Mesenchymal stem cell (in vitro differentiated cells and primary cell): Measurements from ENCODE around the gene ADD3. TPM values are rescaled to one million over a fixed set of nuclear protein-coding genes. Genes with fewer than 3 reads are reported as not detected.

Experiments used
- DNase-seq: peaks from one replicate; pipeline ENCODE4 v3.0.0-alpha.2; 2013
- H2AFZ ChIP-seq: one replicate; pipeline ENCODE4 v1.6.1; 2013; ENCODE audit warnings: low read depth, mild to moderate bottlenecking, control low read depth, inconsistent platforms, low read length, moderate library complexity
- H2AK5ac ChIP-seq: 2 replicates; pipeline ENCODE4 v1.6.1; 2013; ENCODE audit warnings: low read length, moderate library complexity, mild to moderate bottlenecking, inconsistent platforms; ENCODE audit not compliant: severe bottlenecking
- H2BK120ac ChIP-seq: one replicate; pipeline ENCODE4 v1.6.1; 2013; ENCODE audit warnings: low read depth, mild to moderate bottlenecking, inconsistent platforms, low read length, moderate library complexity
- H2BK12ac ChIP-seq, 2 experiments: one replicate each; pipeline ENCODE4 v1.6.1; 2013; ENCODE audit warnings: inconsistent platforms in 2 of 2, low read length in 2 of 2, mild to moderate bottlenecking in 2 of 2, moderate library complexity in 2 of 2, control low read depth in 1 of 2
- H2BK15ac ChIP-seq: one replicate; pipeline ENCODE4 v1.6.1; 2013; ENCODE audit warnings: mild to moderate bottlenecking, low read depth, inconsistent platforms; ENCODE audit not compliant: poor library complexity, severe bottlenecking
- H2BK5ac ChIP-seq: 2 replicates; pipeline ENCODE4 v1.6.1; 2013; ENCODE audit warnings: low read depth, mild to moderate bottlenecking, low read length, control low read depth, inconsistent platforms; ENCODE audit not compliant: poor library complexity, severe bottlenecking
- H3K14ac ChIP-seq, 2 experiments: one replicate each; pipeline ENCODE4 v1.6.1; 2013; ENCODE audit warnings: inconsistent platforms in 2 of 2, low read length in 2 of 2, control low read depth in 1 of 2, mild to moderate bottlenecking in 1 of 2, moderate library complexity in 1 of 2
- H3K18ac ChIP-seq, 2 experiments: one replicate each; pipeline ENCODE4 v1.6.1; 2013; ENCODE audit warnings: inconsistent platforms in 2 of 2, low read length in 2 of 2, control low read depth in 1 of 2, low read depth in 1 of 2, mild to moderate bottlenecking in 1 of 2
- H3K23ac ChIP-seq, 2 experiments: one replicate each; pipeline ENCODE4 v1.6.1; 2013; ENCODE audit warnings: inconsistent platforms in 2 of 2, low read length in 2 of 2, mild to moderate bottlenecking in 2 of 2, moderate library complexity in 2 of 2, control low read depth in 1 of 2
- H3K27ac ChIP-seq: 2 replicates; pipeline ENCODE4 v1.5.1; 2013; ENCODE audit warnings: mild to moderate bottlenecking, moderate library complexity, low read length, control low read depth, inconsistent platforms; ENCODE audit not compliant: poor library complexity, severe bottlenecking
- H3K27me3 ChIP-seq, 2 experiments: 2 replicates each; pipeline versions ENCODE4 v1.6.1 to v1.7.0; 2013; ENCODE audit warnings: low read length in 2 of 2, mild to moderate bottlenecking in 2 of 2, moderate library complexity in 2 of 2, control low read depth in 1 of 2, inconsistent platforms in 1 of 2; ENCODE audit not compliant: control insufficient read depth in 1 of 2, insufficient read depth in 1 of 2
- H3K36me3 ChIP-seq, 2 experiments: 2 replicates each; pipeline versions ENCODE4 v1.6.1 to v1.7.0; 2013; ENCODE audit warnings: low read length in 2 of 2, control low read depth in 1 of 2, inconsistent platforms in 1 of 2, low read depth in 1 of 2, mild to moderate bottlenecking in 1 of 2; ENCODE audit not compliant: insufficient read depth in 2 of 2, control insufficient read depth in 1 of 2
- H3K4ac ChIP-seq, 2 experiments: one replicate each; pipeline ENCODE4 v1.6.1; 2013; ENCODE audit warnings: inconsistent platforms in 2 of 2, low read length in 2 of 2, mild to moderate bottlenecking in 2 of 2, moderate library complexity in 2 of 2, control low read depth in 1 of 2, low read depth in 1 of 2
- H3K4me1 ChIP-seq: 2 replicates; pipeline ENCODE4 v1.6.1; 2013; ENCODE audit warnings: low read depth, low read length, control low read depth; ENCODE audit not compliant: control insufficient read depth, insufficient read depth
- H3K4me2 ChIP-seq: 2 replicates; pipeline ENCODE4 v1.6.1; 2013; ENCODE audit warnings: low read length, mild to moderate bottlenecking, inconsistent platforms; ENCODE audit not compliant: poor library complexity, severe bottlenecking
- H3K4me3 ChIP-seq, 2 experiments: 2 replicates each; pipeline versions ENCODE4 v1.5.1 to v1.7.0; 2013; ENCODE audit warnings: low read length in 2 of 2, mild to moderate bottlenecking in 2 of 2, control low read depth in 1 of 2, low read depth in 1 of 2; ENCODE audit not compliant: insufficient read depth in 1 of 2
- H3K79me1 ChIP-seq: replicated peaks from 2 replicates; pipeline ENCODE4 v1.6.1; 2013; ENCODE audit warnings: mild to moderate bottlenecking, control low read depth, low read length, inconsistent platforms; ENCODE audit not compliant: poor library complexity, severe bottlenecking
- H3K9ac ChIP-seq: 2 replicates; pipeline ENCODE4 v1.7.0; 2013; ENCODE audit warnings: mild to moderate bottlenecking, low read length, moderate library complexity
- H3K9me3 ChIP-seq: 2 replicates; pipeline ENCODE4 v1.7.0; 2013; ENCODE audit warnings: mild to moderate bottlenecking, low read length; ENCODE audit not compliant: control insufficient read depth
- H4K8ac ChIP-seq: one replicate; pipeline ENCODE4 v1.6.1; 2013; ENCODE audit warnings: inconsistent platforms, mild to moderate bottlenecking, low read length, moderate library complexity
- H4K91ac ChIP-seq: one replicate; pipeline ENCODE4 v1.6.1; 2013; ENCODE audit warnings: mild to moderate bottlenecking, low read length, inconsistent platforms
- WGBS: methylation state at CpG from one replicate; pipeline ENCODE4 v1.1.7; 2013; ENCODE audit warnings: mixed read lengths; 5-methylcytosine and 5-hydroxymethylcytosine counted together
- polyA plus RNA-seq, 2 experiments: library from polyadenylated mRNA; stranded (reverse); fragments of 200-250 nt; gene quantifications; one replicate each; pipeline ENCODE4 v1.2.3, GENCODE V29; 2013

The ADD3 gene, protein sequence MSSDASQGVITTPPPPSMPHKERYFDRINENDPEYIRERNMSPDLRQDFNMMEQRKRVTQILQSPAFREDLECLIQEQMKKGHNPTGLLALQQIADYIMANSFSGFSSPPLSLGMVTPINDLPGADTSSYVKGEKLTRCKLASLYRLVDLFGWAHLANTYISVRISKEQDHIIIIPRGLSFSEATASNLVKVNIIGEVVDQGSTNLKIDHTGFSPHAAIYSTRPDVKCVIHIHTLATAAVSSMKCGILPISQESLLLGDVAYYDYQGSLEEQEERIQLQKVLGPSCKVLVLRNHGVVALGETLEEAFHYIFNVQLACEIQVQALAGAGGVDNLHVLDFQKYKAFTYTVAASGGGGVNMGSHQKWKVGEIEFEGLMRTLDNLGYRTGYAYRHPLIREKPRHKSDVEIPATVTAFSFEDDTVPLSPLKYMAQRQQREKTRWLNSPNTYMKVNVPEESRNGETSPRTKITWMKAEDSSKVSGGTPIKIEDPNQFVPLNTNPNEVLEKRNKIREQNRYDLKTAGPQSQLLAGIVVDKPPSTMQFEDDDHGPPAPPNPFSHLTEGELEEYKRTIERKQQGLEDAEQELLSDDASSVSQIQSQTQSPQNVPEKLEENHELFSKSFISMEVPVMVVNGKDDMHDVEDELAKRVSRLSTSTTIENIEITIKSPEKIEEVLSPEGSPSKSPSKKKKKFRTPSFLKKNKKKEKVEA
- 75.7 TPM for polyA plus RNA-seq (2013, experiment 1 of 2)
- 72.5 TPM for polyA plus RNA-seq (2013, experiment 2 of 2)

DNA sequence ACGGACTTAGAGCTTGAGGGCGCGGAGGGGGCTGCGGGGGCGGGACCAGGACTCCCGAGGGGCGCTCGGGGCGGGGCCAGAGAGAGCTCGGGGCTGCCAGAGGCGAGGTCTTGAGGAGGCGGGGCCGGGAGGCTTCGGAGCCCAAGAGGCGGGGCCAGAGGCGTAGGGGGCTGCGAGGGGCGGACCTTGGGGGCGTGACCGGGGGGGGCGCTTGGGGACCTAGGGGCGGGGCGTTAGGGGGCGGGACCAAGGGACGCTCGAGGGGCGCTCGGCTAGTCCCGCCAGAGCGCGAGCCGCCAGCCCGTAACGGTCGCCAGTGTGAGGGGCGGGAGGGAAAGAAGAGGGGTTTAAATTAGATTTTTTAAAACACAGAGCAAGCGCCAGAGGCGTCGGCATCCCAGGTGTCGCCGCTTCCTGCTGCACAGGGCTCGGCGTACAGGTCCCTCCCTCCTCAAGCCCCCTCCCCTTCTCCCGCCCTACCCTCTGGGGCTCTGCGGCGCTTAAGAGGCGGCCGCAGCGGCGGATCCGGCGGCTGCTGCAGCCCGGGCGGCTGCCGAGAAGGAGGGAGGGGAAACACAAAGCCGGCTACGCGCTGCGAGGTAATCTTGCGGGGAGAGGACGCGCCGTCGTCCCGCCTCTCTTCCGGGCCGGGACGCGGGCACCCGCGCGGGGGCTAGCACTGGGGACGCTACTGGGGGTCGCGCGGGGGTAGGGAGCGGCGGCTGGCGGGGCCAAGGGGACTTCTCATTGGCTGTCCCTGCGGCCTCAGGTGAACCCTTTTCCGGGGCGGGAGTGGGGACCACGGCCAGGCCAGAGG lies at the start of gene ADD3:
ADD3 (plus strand) TSS at position 284 of the 817 bp plus-strand sequence. CDS start 92,670 bp downstream, outside the sequence.
- Histone ChIP-seq H3K4me1 (peaks cover 9% of the 10 kb centered on the region), H4K8ac (peak within 1 kb of the TSS; percentile 96), H3K9me3 (no peaks in the 10 kb centered on the region), H3K79me1 (peaks cover 4% of the 10 kb centered on the region), H3K4me2 (peak within 1 kb of the TSS; percentile 97), H2BK15ac (peak within 1 kb of the TSS; percentile 96), H3K4me3 (peak within 1 kb of the TSS; percentile 87 to 98), H3K36me3 (no peaks in the 10 kb centered on the region), H3K14ac (peak within 1 kb of the TSS; percentile 36 to 96), H3K27me3 (no peaks in the 10 kb centered on the region), H3K23ac (peak within 1 kb of the TSS; percentile 90 to 97), H3K4ac (peak within 1 kb of the TSS; percentile 97 to 98), H2BK12ac (peak within 1 kb of the TSS; percentile 70 to 93), H3K18ac (peak within 1 kb of the TSS; percentile 98 to 99), H2BK120ac (peak within 1 kb of the TSS; percentile 94), H4K91ac (peak within 1 kb of the TSS; percentile 98), H3K9ac (peak within 1 kb of the TSS; percentile 94), H2AK5ac (peak within 1 kb of the TSS; percentile 73), H2AFZ (peak within 1 kb of the TSS; percentile 76), H2BK5ac (peak within 1 kb of the TSS; percentile 79), H3K27ac (peak within 1 kb of the TSS; percentile 87)
- WGBS: under 1% methylated on average over 59 of the region's 83 CpGs
- DNase-seq: peak; percentile 95

DNA sequence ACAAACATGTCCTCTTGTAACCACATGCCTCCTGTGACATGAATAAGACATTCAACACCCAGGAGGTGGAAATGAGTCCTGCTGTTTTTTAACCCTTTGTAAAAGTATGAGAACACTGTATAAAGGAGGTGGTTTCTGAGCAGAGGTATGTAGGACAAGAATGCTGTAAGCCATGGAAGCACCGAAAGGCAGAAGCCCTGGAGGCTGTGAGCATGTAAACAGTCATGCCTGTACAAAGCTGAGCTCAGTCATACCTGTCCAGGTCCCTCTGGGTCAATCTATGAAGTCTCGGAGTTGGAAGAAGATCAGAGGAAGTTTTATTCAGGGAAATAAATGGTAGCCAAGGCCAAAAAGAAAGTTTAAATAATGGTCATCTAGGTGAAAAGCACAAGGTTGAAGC lies 49.7 kb upstream of the ADD3 start:
- H4K91ac ChIP-seq: no peak overlapping the region
- H3K18ac ChIP-seq: no peak overlapping the region
- no peaks in the 10 kb centered on the region for H3K27me3 ChIP-seq
- H3K9me3 ChIP-seq: no peaks in the 10 kb centered on the region
- H2BK12ac ChIP-seq: no peak overlapping the region
- no peak overlapping the region for H3K23ac ChIP-seq
- no peaks in the 10 kb centered on the region for H3K36me3 ChIP-seq
- no peak for DNase-seq
- no peak overlapping the region for H3K4ac ChIP-seq
- H4K8ac ChIP-seq: no peak overlapping the region
- H3K4me2 ChIP-seq: no peak overlapping the region
- no peak overlapping the region for H2BK15ac ChIP-seq
- H2AFZ ChIP-seq: no peak overlapping the region
- no peak overlapping the region for H3K27ac ChIP-seq
- H2BK120ac ChIP-seq: no peak overlapping the region
- H2AK5ac ChIP-seq: no peak overlapping the region
- no peak overlapping the region for H2BK5ac ChIP-seq
- no peak overlapping the region for H3K14ac ChIP-seq
- no peaks in the 10 kb centered on the region for H3K79me1 ChIP-seq
- H3K4me1 ChIP-seq: peaks cover 5% of the 10 kb centered on the region
- no peak overlapping the region for H3K4me3 ChIP-seq
- whole genome bisulfite sequencing: 88% methylated on average over 2 of the region's 2 CpGs
- no peak overlapping the region for H3K9ac ChIP-seq

DNA sequence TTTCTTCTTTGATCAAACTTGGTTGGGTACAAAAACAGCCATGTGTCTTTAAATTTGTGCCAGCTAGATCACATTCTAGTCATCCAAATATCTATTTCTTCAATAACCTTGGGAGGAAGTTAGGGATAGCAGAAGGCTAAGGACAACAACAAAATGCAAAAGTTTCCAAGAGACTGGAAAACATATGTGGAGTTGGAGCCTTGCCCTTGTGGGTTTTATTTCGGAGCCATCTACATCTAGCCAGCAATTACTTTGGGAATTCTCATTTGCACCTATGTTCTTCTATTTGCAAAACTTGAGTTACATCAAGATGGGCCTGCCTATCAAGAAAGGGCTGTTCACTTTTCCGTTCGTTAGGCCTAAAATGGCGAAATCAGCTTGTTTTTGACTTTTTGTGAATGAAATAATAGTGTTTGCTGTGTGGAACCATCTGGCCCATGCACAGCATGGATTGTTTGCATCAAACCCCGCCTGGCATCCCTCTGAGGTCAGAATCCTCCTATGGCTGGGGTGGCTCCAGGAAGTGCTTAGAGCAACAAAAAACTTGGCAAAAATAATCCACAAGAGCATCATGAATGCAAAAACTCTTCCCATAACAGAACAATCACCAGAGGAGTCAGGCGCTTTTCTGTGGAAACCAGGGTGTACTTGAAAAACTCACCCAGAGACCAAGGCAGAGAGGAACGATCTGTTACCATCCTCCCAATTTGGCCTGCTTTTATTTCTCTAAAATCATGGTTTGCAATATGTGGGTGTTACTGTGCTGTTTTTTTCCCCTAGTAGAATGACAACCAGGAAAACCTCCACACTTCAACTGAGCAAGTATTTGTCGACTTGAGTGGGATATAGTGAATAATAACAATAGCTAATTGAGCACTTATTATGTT lies 48.3 kb upstream of the ADD3 start:
- H3K4ac ChIP-seq: no peak overlapping the region
- WGBS: 100% methylated on average over 6 of the region's 8 CpGs
- no peak overlapping the region for H3K4me3 ChIP-seq
- DNase-seq: no peak
- H2AK5ac ChIP-seq: no peak overlapping the region
- H3K79me1 ChIP-seq: no peaks in the 10 kb centered on the region
- no peak overlapping the region for H3K9ac ChIP-seq
- no peaks in the 10 kb centered on the region for H3K27me3 ChIP-seq
- no peak overlapping the region for H3K4me2 ChIP-seq
- H3K23ac ChIP-seq: no peak overlapping the region
- H3K9me3 ChIP-seq: no peaks in the 10 kb centered on the region
- no peak overlapping the region for H2AFZ ChIP-seq
- H3K36me3 ChIP-seq: no peaks in the 10 kb centered on the region
- peaks cover 5% of the 10 kb centered on the region for H3K4me1 ChIP-seq
- H3K18ac ChIP-seq: no peak overlapping the region
- no peak overlapping the region for H2BK5ac ChIP-seq
- no peak overlapping the region for H2BK120ac ChIP-seq
- no peak overlapping the region for H3K14ac ChIP-seq
- H2BK12ac ChIP-seq: no peak overlapping the region
- H3K27ac ChIP-seq: no peak overlapping the region
- no peak overlapping the region for H4K8ac ChIP-seq
- H2BK15ac ChIP-seq: no peak overlapping the region
- no peak overlapping the region for H4K91ac ChIP-seq
